CD4-positive, alpha-beta memory T cell (primary cell): ENCODE measurements around the gene MAB21L4. TPM values are rescaled to one million over a fixed set of nuclear protein-coding genes. Genes with fewer than 3 reads are reported as not detected.

ENCODE experiments used
- CTCF ChIA-PET: fragments of 350-600 bp; sonication (Branson Sonifier 250); formaldehyde crosslinking; loops from one replicate; lab custom pipeline; 2021; ENCODE audit warnings: inconsistent platforms; ENCODE audit not compliant: partially characterized antibody; lab: Charles Lee
- POLR2A ChIA-PET: fragments of 350-600 bp; sonication (Branson Sonifier 250); formaldehyde crosslinking; loops from one replicate; lab custom pipeline; 2021; ENCODE audit not compliant: partially characterized antibody; lab: Charles Lee
- DNase-seq, 5 donors: peaks; one replicate each; pipeline versions ENCODE4 v3.0.0 to v3.0.0-alpha.2; 2020 to 2022; ENCODE audit warnings: mixed read lengths in 1 of 5
- H3K27ac ChIP-seq: one replicate; pipeline ENCODE4 v1.7.0; 2013; ENCODE audit warnings: low read depth, low read length
- H3K27me3 ChIP-seq: 2 replicates; pipeline ENCODE4 v1.7.0; 2013; ENCODE audit warnings: mild to moderate bottlenecking, low read length, moderate library complexity; ENCODE audit not compliant: insufficient read depth
- H3K36me3 ChIP-seq: 2 replicates; pipeline ENCODE4 v1.7.0; 2013; ENCODE audit warnings: mild to moderate bottlenecking, low read length, moderate library complexity; ENCODE audit not compliant: insufficient read depth
- H3K4me1 ChIP-seq: 2 replicates; pipeline ENCODE4 v1.7.0; 2013; ENCODE audit warnings: mild to moderate bottlenecking, low read length, moderate library complexity; ENCODE audit not compliant: insufficient read depth
- H3K4me3 ChIP-seq, 2 donors: one replicate each; pipeline ENCODE4 v1.7.0; 2013; ENCODE audit warnings: low read length in 2 of 2, mild to moderate bottlenecking in 1 of 2
- H3K9me3 ChIP-seq, 2 donors: one replicate each; pipeline ENCODE4 v1.7.0; 2013; ENCODE audit warnings: low read length in 2 of 2, control low read depth in 1 of 2; ENCODE audit not compliant: control insufficient read depth in 1 of 2
- H3K27ac Mint-ChIP-seq, 7 donors: one replicate each; pipeline ENCODE4 v1.8.0; 2020 to 2021; ENCODE audit warnings: mixed read lengths in 7 of 7, mild to moderate bottlenecking in 6 of 7, inconsistent platforms in 3 of 7, moderate library complexity in 3 of 7
- H3K27me3 Mint-ChIP-seq, 2 donors: one replicate each; pipeline ENCODE4 v1.8.0; 2020 to 2021; ENCODE audit warnings: mixed read lengths in 2 of 2
- H3K36me3 Mint-ChIP-seq, 2 donors: one replicate each; pipeline ENCODE4 v1.8.0; 2020 to 2021; ENCODE audit warnings: mixed read lengths in 2 of 2, inconsistent platforms in 1 of 2, mild to moderate bottlenecking in 1 of 2
- H3K4me1 Mint-ChIP-seq, 4 donors: one replicate each; pipeline ENCODE4 v1.8.0; 2020 to 2021; ENCODE audit warnings: mixed read lengths in 4 of 4, mild to moderate bottlenecking in 1 of 4
- H3K4me3 Mint-ChIP-seq, 8 donors: one replicate each; pipeline ENCODE4 v1.8.0; 2020 to 2021; ENCODE audit warnings: mixed read lengths in 8 of 8, mild to moderate bottlenecking in 7 of 8, moderate library complexity in 6 of 8, inconsistent platforms in 3 of 8
- H3K9me3 Mint-ChIP-seq, 8 donors: one replicate each; pipeline ENCODE4 v1.8.0; 2020 to 2021; ENCODE audit warnings: mixed read lengths in 8 of 8, mild to moderate bottlenecking in 5 of 8, inconsistent platforms in 3 of 8, moderate library complexity in 1 of 8
- intact Hi-C: fragments of 100-400 bp; cut with micrococcal nuclease; formaldehyde crosslinking; loops from one replicate; pipeline ENCODE4 v1.15.1; 2023
- polyA plus RNA-seq, 2 donors: library from polyadenylated mRNA; unstranded; fragments of 300-500 nt; fragmentation: Illumina TruSeq; gene quantifications; one replicate each; pipeline ENCODE4 v1.2.3, GENCODE V29; 2021
- total RNA-seq, 2 experiments: library from RNA; stranded (reverse); gene quantifications; one replicate each; pipeline ENCODE4 v1.2.3, GENCODE V29; 2021

Gene MAB21L4
- total RNA-seq (not detected), polyA plus RNA-seq (not detected)

DNA sequence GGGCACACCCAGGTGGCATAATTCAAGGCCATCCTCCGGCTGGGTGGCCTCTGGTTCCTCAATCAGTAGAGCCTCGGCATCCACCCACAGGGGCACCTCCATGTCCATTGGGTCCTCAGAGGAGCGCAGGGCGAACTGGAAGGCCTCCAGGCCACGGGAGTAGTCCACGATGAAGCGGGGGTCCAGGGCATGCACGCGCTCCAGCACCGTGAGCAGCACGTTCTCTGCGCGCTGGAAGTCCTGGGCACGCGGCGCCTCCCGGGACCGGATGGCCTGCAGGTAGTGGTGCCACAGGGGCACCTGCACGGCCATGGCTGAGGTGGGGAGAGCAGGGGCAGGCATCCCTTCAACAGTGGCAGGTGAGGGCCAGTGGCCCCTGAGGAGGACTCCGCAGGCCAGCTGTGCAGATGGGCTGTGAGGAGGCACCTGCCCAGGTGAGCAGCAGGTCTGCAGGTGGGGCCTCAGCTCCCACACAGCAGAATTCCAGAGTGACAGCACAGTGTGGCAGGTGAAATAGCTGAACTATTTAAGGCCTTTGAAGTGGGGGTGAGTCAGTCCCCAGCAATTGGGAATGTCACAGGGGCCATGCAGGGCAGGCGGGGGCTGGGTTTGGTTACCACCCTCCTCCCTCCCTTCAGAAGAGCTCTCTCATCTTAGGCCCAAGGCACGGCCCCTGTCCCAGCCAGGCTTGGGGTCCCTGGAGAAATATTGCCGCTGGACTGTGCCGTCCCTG lies at the start of gene MAB21L4:
TSS of gene MAB21L4 (minus strand) at position 501 of the 733 bp plus-strand sequence. CDS start at position 342, 159 bp downstream.
- H3K27ac Mint-ChIP-seq, result no peak within 1 kb of the TSS
- no peaks in the 10 kb centered on the region for H3K4me1 Mint-ChIP-seq
- Histone ChIP-seq H3K27ac (no peak within 1 kb of the TSS), H3K4me1 (no peaks in the 10 kb centered on the region), H3K4me3 (no peak within 1 kb of the TSS), H3K27me3 (no peaks in the 10 kb centered on the region), H3K9me3 (no peaks in the 10 kb centered on the region), H3K36me3 (no peaks in the 10 kb centered on the region)
- no peak for DNase-seq
- no peaks in the 10 kb centered on the region for H3K36me3 Mint-ChIP-seq
- intact Hi-C loops, result no loop called here
- H3K27me3 Mint-ChIP-seq, result no peaks in the 10 kb centered on the region
- POLR2A ChIA-PET, result no interaction called here
- H3K9me3 Mint-ChIP-seq, result no peaks in the 10 kb centered on the region
- CTCF ChIA-PET, result no interaction called here
- H3K4me3 Mint-ChIP-seq, result no peak within 1 kb of the TSS

DNA sequence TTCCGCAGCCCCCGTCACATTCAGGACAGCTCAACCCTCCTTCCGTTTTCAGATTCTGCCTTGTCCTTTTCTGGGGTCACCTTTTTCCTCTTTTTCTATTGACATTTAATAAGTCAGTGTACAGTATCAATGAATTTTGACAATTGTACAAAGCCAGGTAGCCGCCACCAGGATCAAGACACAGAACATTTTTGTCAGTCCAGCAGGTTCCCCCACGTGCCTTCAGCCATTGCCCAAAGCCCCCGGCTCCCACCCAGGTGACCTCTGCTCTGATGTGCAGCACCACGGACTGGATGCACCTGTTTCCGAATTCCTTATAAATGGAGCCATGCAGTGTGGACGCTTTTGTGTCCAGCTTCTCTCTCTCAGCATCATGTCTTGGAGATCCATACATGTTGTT lies 40.1 kb upstream of the MAB21L4 start:
- Mint-ChIP-seq H3K4me1 (no peaks in the 10 kb centered on the region), H3K27ac (peak overlapping the region in 1 of 7 donors; percentile 47), H3K27me3 (peaks cover 5 to 7% of the 10 kb centered on the region in 2 donors), H3K4me3 (no peak overlapping the region), H3K36me3 (peaks cover 0 to 3% of the 10 kb centered on the region in 2 donors), H3K9me3 (peaks cover 0 to 37% (median 19%) of the 10 kb centered on the region in 8 donors)
- H3K27ac ChIP-seq, result no peak overlapping the region
- ChIA-PET POLR2A (no interaction called here), CTCF (no interaction called here)
- no peaks in the 10 kb centered on the region for H3K4me1 ChIP-seq
- no peak overlapping the region for H3K4me3 ChIP-seq
- no peaks in the 10 kb centered on the region for H3K27me3 ChIP-seq
- H3K9me3 ChIP-seq, result no peaks in the 10 kb centered on the region
- H3K36me3 ChIP-seq, result no peaks in the 10 kb centered on the region
- intact Hi-C loops, result no loop called here
- no peak for DNase-seq

DNA sequence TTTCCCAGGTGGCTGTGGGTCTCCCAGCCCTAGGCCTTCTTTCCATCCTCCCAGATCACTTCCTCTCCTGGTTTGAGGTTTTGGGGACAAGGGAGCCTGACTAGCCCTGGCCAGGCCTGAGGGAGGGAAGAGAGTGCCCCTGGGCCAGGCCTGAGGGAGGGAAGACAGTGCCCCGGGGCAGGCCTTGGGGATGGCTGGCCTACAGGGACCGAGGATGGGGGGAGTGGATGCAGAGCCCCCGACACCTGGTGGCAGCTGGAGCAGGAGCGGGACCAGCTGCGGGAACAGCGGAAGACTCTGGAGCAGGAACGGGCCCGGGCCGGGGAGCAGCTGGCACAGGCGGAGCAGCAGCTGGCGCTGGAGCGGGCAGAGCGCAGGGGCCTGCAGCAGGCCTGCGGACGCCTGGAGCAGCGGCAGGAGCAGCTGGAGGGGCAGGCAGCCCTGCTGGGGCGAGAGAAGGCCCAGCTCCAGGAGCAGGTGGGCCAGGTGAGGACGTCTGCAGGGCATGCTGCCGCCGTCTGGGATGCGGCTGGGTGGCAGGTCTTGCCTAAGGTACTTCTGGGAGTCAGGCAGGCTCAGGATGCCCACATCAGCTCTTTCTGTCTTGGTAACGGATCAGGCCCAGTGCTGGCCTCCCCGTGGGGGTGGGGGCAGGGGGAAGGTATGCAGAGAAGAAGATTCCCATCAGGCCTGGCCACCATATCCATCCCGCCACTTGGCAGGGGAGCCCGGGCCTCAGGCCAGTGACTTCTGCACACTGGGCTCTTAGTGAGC lies 39.3 kb upstream of the MAB21L4 start:
- ChIA-PET POLR2A (no interaction called here), CTCF (no interaction called here)
- peaks cover 0 to 30% (median 17%) of the 10 kb centered on the region in 8 donors for H3K9me3 Mint-ChIP-seq
- peaks cover 0 to 3% of the 10 kb centered on the region in 2 donors for H3K36me3 Mint-ChIP-seq
- Histone ChIP-seq H3K9me3 (no peaks in the 10 kb centered on the region), H3K27ac (no peak overlapping the region), H3K27me3 (no peaks in the 10 kb centered on the region), H3K36me3 (no peaks in the 10 kb centered on the region), H3K4me1 (no peaks in the 10 kb centered on the region), H3K4me3 (no peak overlapping the region)
- intact Hi-C loops, result no loop called here
- peaks cover under 1 to 3% of the 10 kb centered on the region in 2 donors for H3K27me3 Mint-ChIP-seq
- no peak overlapping the region for H3K27ac Mint-ChIP-seq
- DNase-seq, result no peak
- H3K4me3 Mint-ChIP-seq, result no peak overlapping the region
- H3K4me1 Mint-ChIP-seq, result no peaks in the 10 kb centered on the region

DNA sequence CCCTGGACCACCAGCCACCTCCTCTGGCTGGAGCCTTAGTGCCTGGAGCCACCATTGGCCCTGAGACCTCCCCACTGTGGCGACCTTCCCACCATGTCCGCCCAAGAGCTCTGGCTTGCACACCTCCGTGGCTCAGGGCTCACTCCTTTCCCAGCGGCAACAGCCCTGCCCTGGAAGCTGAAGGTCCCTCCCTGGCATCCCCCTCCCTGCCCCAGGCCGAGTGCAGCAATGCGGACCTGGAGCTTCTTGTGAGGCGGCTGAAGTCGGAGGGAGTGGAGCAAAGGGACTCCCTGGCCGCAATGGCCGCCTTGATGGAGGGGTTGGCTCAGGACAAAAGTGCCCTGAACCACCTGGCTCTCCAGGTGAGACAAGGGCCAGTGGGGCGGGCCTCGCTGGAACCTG lies 38.7 kb upstream of the MAB21L4 start:
- no peaks in the 10 kb centered on the region for H3K9me3 ChIP-seq
- POLR2A ChIA-PET, result no interaction called here
- H3K4me3 ChIP-seq, result no peak overlapping the region
- no peak overlapping the region for H3K27ac ChIP-seq
- Mint-ChIP-seq H3K9me3 (peaks cover 0 to 30% (median 17%) of the 10 kb centered on the region in 8 donors), H3K27me3 (peaks cover 0 to 3% of the 10 kb centered on the region in 2 donors), H3K36me3 (peaks cover 0 to 3% of the 10 kb centered on the region in 2 donors), H3K4me1 (no peaks in the 10 kb centered on the region), H3K27ac (no peak overlapping the region), H3K4me3 (no peak overlapping the region)
- CTCF ChIA-PET, result no interaction called here
- intact Hi-C loops, result no loop called here
- no peaks in the 10 kb centered on the region for H3K36me3 ChIP-seq
- no peaks in the 10 kb centered on the region for H3K27me3 ChIP-seq
- no peaks in the 10 kb centered on the region for H3K4me1 ChIP-seq
- no peak for DNase-seq

DNA sequence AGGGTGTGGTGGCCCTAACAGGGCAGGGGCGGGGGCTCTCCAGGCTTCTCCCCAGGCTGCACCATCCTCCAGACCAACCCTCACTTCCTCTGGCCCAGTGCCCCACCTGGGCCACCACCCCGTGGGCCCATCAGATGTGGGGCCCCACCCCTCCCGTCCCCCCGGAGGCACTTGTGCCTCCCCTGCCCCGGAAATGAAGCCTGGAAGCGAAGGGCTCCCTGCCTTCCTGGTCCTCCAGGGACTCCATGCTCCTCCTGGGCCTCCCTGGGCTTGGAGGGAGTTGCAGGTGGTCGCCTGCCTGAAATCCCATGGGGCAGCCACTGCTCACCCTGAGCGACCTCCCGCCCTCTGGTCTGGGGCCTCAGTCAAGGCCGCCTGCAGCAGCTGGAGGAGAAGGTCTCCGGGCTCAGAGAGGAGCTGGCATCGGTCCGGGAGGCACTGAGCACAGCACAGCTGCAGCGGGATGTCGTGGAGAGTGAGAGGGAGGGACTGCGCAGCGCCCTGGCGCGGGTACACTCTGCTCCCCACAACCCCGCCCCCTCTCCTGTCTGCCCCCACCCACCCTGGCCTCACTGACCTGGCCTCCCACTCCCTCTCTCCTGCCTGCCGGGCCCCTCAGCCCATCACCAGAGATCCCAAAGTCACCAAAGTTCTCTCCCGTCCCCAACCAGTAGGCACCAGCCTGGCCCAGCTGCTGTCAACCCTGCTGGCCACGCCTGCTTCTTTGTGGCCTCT lies 38.2 kb upstream of the MAB21L4 start:
- peaks cover under 1 to 3% of the 10 kb centered on the region in 2 donors for H3K27me3 Mint-ChIP-seq
- H3K27me3 ChIP-seq, result no peaks in the 10 kb centered on the region
- no peaks in the 10 kb centered on the region for H3K36me3 ChIP-seq
- no peaks in the 10 kb centered on the region for H3K4me1 Mint-ChIP-seq
- no peak overlapping the region for H3K4me3 ChIP-seq
- H3K36me3 Mint-ChIP-seq, result peaks cover 0 to 3% of the 10 kb centered on the region in 2 donors
- no peak overlapping the region for H3K4me3 Mint-ChIP-seq
- intact Hi-C loops, result no loop called here
- H3K27ac ChIP-seq, result no peak overlapping the region
- no peak for DNase-seq
- H3K9me3 ChIP-seq, result no peaks in the 10 kb centered on the region
- CTCF ChIA-PET, result no interaction called here
- H3K27ac Mint-ChIP-seq, result no peak overlapping the region
- POLR2A ChIA-PET, result no interaction called here
- H3K9me3 Mint-ChIP-seq, result peaks cover 0 to 28% (median 17%) of the 10 kb centered on the region in 8 donors
- H3K4me1 ChIP-seq, result no peaks in the 10 kb centered on the region

DNA sequence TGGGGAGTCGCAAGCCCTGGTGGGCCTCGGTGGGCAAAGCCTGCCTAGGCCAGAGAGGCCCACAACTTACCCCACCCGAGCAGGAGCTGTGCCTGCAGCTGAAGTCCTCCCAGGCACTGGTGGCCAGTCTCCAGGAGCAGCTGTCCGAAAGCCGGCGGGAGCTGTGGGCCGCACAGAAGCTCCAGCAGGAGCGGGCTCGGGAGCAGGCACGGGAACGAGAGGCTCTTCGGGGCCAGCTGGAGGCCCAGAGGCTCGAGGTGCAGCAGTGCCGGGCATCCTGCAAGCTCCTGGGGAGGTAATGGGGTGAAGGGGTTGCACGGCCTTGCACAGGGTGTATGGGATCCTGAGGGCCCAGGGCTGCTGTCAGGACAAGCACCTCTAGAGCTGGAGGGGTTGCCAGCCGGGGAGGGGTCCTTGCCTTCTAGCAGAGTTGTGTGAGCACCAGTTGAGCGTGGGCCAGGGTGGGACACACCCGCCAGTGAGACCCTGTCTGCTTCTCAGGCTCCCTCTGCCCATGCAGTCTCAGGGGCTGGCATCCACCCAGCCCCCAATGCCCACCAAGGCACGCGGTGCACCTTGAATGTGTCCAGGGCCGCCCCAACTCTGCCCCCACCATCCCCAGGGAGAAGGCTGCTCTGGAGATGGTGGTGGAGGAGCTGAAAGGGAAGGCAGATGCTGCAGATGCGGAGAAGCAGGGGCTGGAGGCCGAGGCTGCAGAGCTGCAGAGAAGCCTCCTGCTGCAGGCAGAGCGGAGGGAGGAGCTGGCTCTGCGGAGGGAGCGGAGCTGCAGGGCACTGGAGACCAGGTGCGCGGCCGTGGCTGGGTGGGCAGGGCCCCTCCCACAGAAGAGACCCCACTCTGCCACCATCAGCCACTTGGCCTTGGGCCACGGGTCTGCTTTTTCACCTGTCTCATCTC lies 37.4 kb upstream of the MAB21L4 start:
- POLR2A ChIA-PET, result no interaction called here
- H3K9me3 ChIP-seq, result no peaks in the 10 kb centered on the region
- no peak overlapping the region for H3K4me3 ChIP-seq
- peaks cover 3 to 6% of the 10 kb centered on the region in 2 donors for H3K27me3 Mint-ChIP-seq
- intact Hi-C loops, result no loop called here
- H3K9me3 Mint-ChIP-seq, result peaks cover 0 to 24% (median 15%) of the 10 kb centered on the region in 8 donors
- no peaks in the 10 kb centered on the region for H3K36me3 ChIP-seq
- CTCF ChIA-PET, result no interaction called here
- H3K36me3 Mint-ChIP-seq, result peaks cover 0 to 3% of the 10 kb centered on the region in 2 donors
- DNase-seq, result no peak
- H3K27ac ChIP-seq, result no peak overlapping the region
- H3K4me3 Mint-ChIP-seq, result no peak overlapping the region
- H3K27me3 ChIP-seq, result no peaks in the 10 kb centered on the region
- no peak overlapping the region for H3K27ac Mint-ChIP-seq
- no peaks in the 10 kb centered on the region for H3K4me1 ChIP-seq
- H3K4me1 Mint-ChIP-seq, result no peaks in the 10 kb centered on the region
